Activated T-helper 17 cell treated with anti-CD3 and anti-CD28 coated beads, Interleukin-2, amount 50 U/mL, for 72 hours (primary cell): ENCODE data around the gene ALOX5. TPM values are rescaled to one million over a fixed set of nuclear protein-coding genes. Genes with fewer than 3 reads are reported as not detected.
"Not testable (repeated sequence)": the region's sequence is repeated elsewhere in the genome, so short reads cannot be mapped to it uniquely, and the experiment has no call there.

Source experiments
- ATAC-seq: fragments of 150-1000 bp; cut with Tn5 transposase; replicated peaks from 2 replicates; pipeline ENCODE4 v1.10.0; 2021; ENCODE audit warnings: mild to moderate bottlenecking, moderate library complexity
- H3K27ac Mint-ChIP-seq: one replicate; pipeline ENCODE4 v1.8.0; 2022; ENCODE audit warnings: mixed read lengths
- H3K27me3 Mint-ChIP-seq: one replicate; pipeline ENCODE4 v1.8.0; 2022; ENCODE audit warnings: mixed read lengths
- H3K36me3 Mint-ChIP-seq: one replicate; pipeline ENCODE4 v1.8.0; 2022; ENCODE audit warnings: low read depth, mild to moderate bottlenecking, mixed read lengths
- H3K4me1 Mint-ChIP-seq: one replicate; pipeline ENCODE4 v1.8.0; 2022; ENCODE audit warnings: mixed read lengths
- H3K4me3 Mint-ChIP-seq: one replicate; pipeline ENCODE4 v1.8.0; 2022; ENCODE audit warnings: mild to moderate bottlenecking, mixed read lengths
- H3K9me3 Mint-ChIP-seq: one replicate; pipeline ENCODE4 v1.8.0; 2022; ENCODE audit warnings: mixed read lengths
- total RNA-seq, 2 donors: library from RNA; stranded (reverse); gene quantifications; one replicate each; pipeline ENCODE4 v1.2.3, GENCODE V29; 2022

Gene ALOX5
- total RNA-seq, 2 donors from 2014 or later = 4.0 to 7.9 TPM

GRCh38 chr10:45367643-45368042 lies 6.4 kb upstream of the ALOX5 start:
- H3K27me3 Mint-ChIP-seq, ATAC-seq, H3K9me3 Mint-ChIP-seq, H3K27ac Mint-ChIP-seq, H3K4me1 Mint-ChIP-seq, H3K36me3 Mint-ChIP-seq, H3K4me3 Mint-ChIP-seq: not testable (repeated sequence)

GRCh38 chr10:45368181-45368580 lies 5.8 kb upstream of the ALOX5 start:
- ATAC-seq = no peak
- no peak overlapping the region for H3K27ac Mint-ChIP-seq
- H3K4me1 Mint-ChIP-seq = no peaks in the 10 kb centered on the region
- peaks cover 3% of the 10 kb centered on the region for H3K27me3 Mint-ChIP-seq
- H3K36me3 Mint-ChIP-seq = no peaks in the 10 kb centered on the region
- no peaks in the 10 kb centered on the region for H3K9me3 Mint-ChIP-seq
- no peak overlapping the region for H3K4me3 Mint-ChIP-seq

DNA sequence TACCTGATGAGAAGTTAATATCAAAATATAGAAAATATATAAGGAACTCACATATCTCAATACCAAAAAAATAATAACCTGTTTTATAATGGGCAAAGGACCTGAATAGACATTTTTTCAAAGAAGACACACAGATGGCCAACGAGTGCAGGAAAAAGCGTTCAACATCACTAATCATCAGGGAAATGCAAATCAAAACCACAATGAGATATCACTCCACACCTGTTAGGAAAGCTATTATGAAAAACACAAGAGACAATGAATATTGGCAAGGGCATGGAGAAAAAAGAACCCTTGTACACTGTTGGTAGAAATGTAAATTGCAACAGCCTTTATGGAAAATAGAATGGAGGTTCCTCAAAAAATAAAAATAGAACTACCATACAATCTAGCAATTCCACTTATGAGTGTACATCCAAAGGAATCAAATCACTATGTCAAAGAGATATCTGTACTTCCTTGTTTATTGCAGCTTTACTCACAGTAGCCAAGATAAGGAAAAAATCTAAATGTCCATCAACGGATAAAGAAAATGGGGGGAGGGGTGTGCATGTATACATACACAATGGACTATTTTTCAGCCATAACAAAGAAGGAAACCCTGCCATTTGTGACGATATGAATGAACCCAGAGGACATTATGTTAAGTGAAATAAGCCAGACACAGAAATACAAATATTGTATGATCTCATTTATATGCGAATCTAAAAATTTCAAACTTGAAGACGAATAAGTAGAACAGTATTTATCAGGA lies 3.6 kb upstream of the ALOX5 start:
- Mint-ChIP-seq H3K9me3 (no peaks in the 10 kb centered on the region), H3K4me3 (no peak overlapping the region), H3K36me3 (no peaks in the 10 kb centered on the region), H3K27ac (no peak overlapping the region), H3K4me1 (no peaks in the 10 kb centered on the region), H3K27me3 (no peaks in the 10 kb centered on the region)
- no peak for ATAC-seq

GRCh38 chr10:45371560-45371959 lies 2.5 kb upstream of the ALOX5 start:
- ATAC-seq = no peak
- H3K36me3 Mint-ChIP-seq = no peaks in the 10 kb centered on the region
- H3K4me3 Mint-ChIP-seq = no peak overlapping the region
- no peaks in the 10 kb centered on the region for H3K9me3 Mint-ChIP-seq
- H3K27ac Mint-ChIP-seq = no peak overlapping the region
- no peaks in the 10 kb centered on the region for H3K4me1 Mint-ChIP-seq
- no peaks in the 10 kb centered on the region for H3K27me3 Mint-ChIP-seq

- Mint-ChIP-seq H3K27me3 (no peaks in the 10 kb centered on the region), H3K36me3 (no peaks in the 10 kb centered on the region), H3K4me1 (no peaks in the 10 kb centered on the region), H3K4me3 (peak overlapping the region; percentile 87), H3K9me3 (no peaks in the 10 kb centered on the region), H3K27ac (no peak overlapping the region)
- no peak for ATAC-seq
Observed at GRCh38 chr10:45372251-45372951, 1.6 kb upstream of the ALOX5 start.

DNA sequence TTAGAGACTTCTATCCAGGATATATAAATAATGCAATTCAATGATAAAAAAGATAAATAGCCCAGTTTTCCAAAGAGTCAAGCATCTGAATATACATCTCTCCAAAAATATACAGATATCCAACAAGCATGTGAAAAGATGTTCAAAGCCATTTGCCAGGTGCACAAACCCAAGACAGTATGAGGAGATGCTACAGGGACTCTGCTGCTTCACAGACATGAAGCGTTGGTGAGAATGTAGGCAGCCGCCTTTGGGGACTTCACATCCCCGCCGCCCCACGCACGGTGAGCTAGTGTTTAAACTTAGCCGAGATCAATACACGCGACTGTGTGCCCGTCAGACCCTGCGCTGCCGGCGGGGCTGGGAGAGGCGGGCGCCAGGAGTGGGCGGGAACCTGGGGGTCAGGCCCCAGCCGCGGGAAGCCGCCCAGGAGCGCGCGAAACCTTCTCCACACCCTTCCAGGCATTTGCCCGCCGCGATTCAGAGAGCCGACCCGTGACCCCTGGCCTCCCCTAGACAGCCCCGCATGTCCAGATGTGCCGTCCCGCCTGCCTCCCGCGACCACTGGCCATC lies 927 bp upstream of the ALOX5 start:
- Mint-ChIP-seq H3K27me3 (no peaks in the 10 kb centered on the region), H3K4me1 (peaks cover 7% of the 10 kb centered on the region), H3K36me3 (no peaks in the 10 kb centered on the region), H3K4me3 (peak overlapping the region; percentile 87), H3K9me3 (no peaks in the 10 kb centered on the region), H3K27ac (peak overlapping the region; percentile 74)
- ATAC-seq = peak; percentile 70

GRCh38 chr10:45374350-45375052 lies 485 bp downstream of the ALOX5 start:
- H3K4me3 Mint-ChIP-seq = peak overlapping the region; percentile 87
- H3K4me1 Mint-ChIP-seq = peaks cover 8% of the 10 kb centered on the region
- no peaks in the 10 kb centered on the region for H3K27me3 Mint-ChIP-seq
- ATAC-seq = no peak
- H3K36me3 Mint-ChIP-seq = no peaks in the 10 kb centered on the region
- no peak overlapping the region for H3K27ac Mint-ChIP-seq
- H3K9me3 Mint-ChIP-seq = no peaks in the 10 kb centered on the region

DNA sequence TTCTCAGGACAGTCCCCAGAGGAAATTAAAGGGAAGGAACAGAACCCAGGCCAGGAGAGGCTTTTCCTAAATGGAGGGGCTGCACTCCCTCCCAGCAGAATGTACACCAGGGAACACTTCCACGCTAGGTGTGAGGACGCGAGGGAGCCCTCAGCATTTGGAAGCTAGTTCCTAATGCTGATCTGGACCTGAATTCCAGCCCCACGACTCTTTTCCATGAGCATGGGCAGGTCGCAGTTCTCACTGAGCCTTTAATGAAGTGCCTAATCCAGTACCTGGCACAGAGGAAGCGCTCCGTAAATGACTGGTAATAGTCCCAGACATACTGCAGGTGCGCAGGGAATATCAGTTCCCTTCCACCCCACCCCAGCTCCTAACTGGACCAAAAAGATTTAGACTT lies 1.1 kb downstream of the ALOX5 start:
- H3K36me3 Mint-ChIP-seq = no peaks in the 10 kb centered on the region
- peak overlapping the region; percentile 87 for H3K4me3 Mint-ChIP-seq
- H3K9me3 Mint-ChIP-seq = no peaks in the 10 kb centered on the region
- H3K4me1 Mint-ChIP-seq = peaks cover 8% of the 10 kb centered on the region
- no peak for ATAC-seq
- no peaks in the 10 kb centered on the region for H3K27me3 Mint-ChIP-seq
- H3K27ac Mint-ChIP-seq = no peak overlapping the region

DNA sequence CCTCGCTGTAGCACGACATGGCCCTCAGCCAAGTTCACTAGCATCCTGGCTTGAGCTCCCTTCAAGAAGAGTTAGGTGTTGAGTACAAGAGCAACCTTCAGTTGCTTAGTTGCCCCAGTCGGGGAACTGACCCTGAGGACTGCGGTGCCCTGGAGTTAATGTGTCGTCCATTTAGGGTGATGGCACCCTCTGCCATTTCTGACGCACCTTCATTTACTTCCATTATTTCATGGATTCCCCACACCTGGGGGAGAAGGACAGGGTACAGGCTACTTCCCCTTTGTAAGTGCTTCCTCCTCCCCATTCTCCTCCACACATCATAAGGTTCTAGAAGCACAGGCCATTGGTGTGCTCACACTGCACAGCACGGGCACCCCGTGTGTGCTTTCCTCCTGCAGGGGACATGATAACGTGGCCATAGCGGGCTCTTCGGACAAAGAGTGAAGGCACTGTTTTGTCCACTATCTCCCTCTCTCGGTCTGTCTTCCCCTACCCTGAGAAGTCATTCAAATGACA lies 1.8 kb downstream of the ALOX5 start:
- peak overlapping the region; percentile 87 for H3K4me3 Mint-ChIP-seq
- no peaks in the 10 kb centered on the region for H3K27me3 Mint-ChIP-seq
- H3K4me1 Mint-ChIP-seq = peaks cover 8% of the 10 kb centered on the region
- H3K9me3 Mint-ChIP-seq = no peaks in the 10 kb centered on the region
- no peak for ATAC-seq
- no peak overlapping the region for H3K27ac Mint-ChIP-seq
- H3K36me3 Mint-ChIP-seq = no peaks in the 10 kb centered on the region

DNA sequence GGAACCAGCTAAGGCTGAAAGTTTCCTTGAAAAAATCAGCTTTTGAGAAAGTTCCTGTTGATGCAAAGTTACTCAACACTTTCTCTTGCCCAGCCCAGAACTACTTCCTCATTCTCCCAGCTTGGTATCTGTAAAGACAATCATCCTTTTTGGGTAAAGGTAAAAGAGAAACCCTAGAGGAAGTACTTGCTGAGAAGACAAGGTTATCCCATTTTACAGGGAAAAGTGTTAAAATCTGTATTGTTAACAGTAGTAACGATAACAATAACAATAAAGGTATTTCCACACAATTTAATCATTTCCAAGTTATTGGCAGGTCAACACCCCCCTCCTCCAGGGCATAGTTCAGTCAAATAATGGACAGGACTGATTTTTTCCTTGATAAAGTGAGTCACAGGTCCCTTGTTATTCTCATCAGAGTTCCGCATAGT lies 2.4 kb downstream of the ALOX5 start:
- Mint-ChIP-seq H3K9me3 (no peaks in the 10 kb centered on the region), H3K27ac (no peak overlapping the region), H3K4me1 (peaks cover 8% of the 10 kb centered on the region), H3K27me3 (no peaks in the 10 kb centered on the region), H3K4me3 (no peak overlapping the region), H3K36me3 (no peaks in the 10 kb centered on the region)
- ATAC-seq = no peak

GRCh38 chr10:45377321-45377720 lies 3.3 kb downstream of the ALOX5 start:
- H3K9me3 Mint-ChIP-seq = no peaks in the 10 kb centered on the region
- H3K4me1 Mint-ChIP-seq = peaks cover 8% of the 10 kb centered on the region
- peak overlapping the region; percentile 36 for H3K27ac Mint-ChIP-seq
- no peaks in the 10 kb centered on the region for H3K27me3 Mint-ChIP-seq
- no peaks in the 10 kb centered on the region for H3K36me3 Mint-ChIP-seq
- ATAC-seq = no peak
- H3K4me3 Mint-ChIP-seq = no peak overlapping the region

DNA sequence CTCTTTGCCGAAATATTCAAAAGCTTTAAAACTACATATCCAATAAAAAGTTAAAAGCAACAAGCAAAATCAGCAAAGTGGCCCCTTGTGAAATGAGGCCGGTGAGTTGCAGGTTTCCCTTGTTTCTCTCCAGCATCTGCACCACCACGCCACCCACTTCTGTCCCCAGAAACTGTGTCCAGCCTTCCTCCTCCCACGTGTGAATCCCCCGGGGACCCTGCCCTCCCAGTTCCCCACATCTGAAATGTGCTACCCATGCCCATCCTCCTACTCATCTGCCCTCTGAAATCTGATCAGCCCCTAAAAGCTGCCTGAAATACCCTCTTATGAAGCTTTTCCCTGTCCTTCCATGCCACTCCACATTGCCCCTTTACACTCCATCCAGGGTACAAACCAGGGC lies 3.8 kb downstream of the ALOX5 start:
- no peaks in the 10 kb centered on the region for H3K27me3 Mint-ChIP-seq
- no peak for ATAC-seq
- H3K36me3 Mint-ChIP-seq = no peaks in the 10 kb centered on the region
- peak overlapping the region; percentile 36 for H3K27ac Mint-ChIP-seq
- no peak overlapping the region for H3K4me3 Mint-ChIP-seq
- peaks cover 8% of the 10 kb centered on the region for H3K4me1 Mint-ChIP-seq
- no peaks in the 10 kb centered on the region for H3K9me3 Mint-ChIP-seq

GRCh38 chr10:45378914-45379726 lies 5.1 kb downstream of the ALOX5 start:
- no peak for ATAC-seq
- Mint-ChIP-seq H3K27me3 (no peaks in the 10 kb centered on the region), H3K4me3 (no peak overlapping the region), H3K27ac (peak overlapping the region; percentile 8), H3K36me3 (no peaks in the 10 kb centered on the region), H3K4me1 (peaks cover 8% of the 10 kb centered on the region), H3K9me3 (no peaks in the 10 kb centered on the region)
